Parathyroid adenoma (tissue), 2 donors: ENCODE results near the gene BCKDK.

Experiments used
- H2AFZ ChIP-seq: fragments of 300-600 bp; sonication (generic); one replicate; pipeline ENCODE4 v1.7.0; 2017; ENCODE audit warnings: antibody characterized with exemption, mild to moderate bottlenecking
- H3K27ac ChIP-seq: fragments of 300-600 bp; sonication (generic); one replicate; pipeline ENCODE4 v1.7.0; 2017
- H3K27me3 ChIP-seq: fragments of 300-600 bp; sonication (generic); one replicate; pipeline ENCODE4 v1.7.0; 2017; ENCODE audit warnings: low read length; ENCODE audit not compliant: control insufficient read depth, insufficient read depth
- H3K36me3 ChIP-seq: fragments of 300-600 bp; sonication (generic); one replicate; pipeline ENCODE4 v1.7.0; 2017; ENCODE audit warnings: low read length; ENCODE audit not compliant: control insufficient read depth, insufficient read depth
- H3K4me1 ChIP-seq: fragments of 300-600 bp; sonication (generic); one replicate; pipeline ENCODE4 v1.7.0; 2017; ENCODE audit warnings: control low read depth
- H3K4me2 ChIP-seq: fragments of 300-600 bp; sonication (generic); one replicate; pipeline ENCODE4 v1.7.0; 2017; ENCODE audit warnings: low read length
- H3K4me3 ChIP-seq: fragments of 300-600 bp; sonication (generic); one replicate; pipeline ENCODE4 v1.7.0; 2017; ENCODE audit warnings: low read depth, low read length
- H3K79me2 ChIP-seq: fragments of 300-600 bp; sonication (generic); one replicate; pipeline ENCODE4 v1.7.0; 2017; ENCODE audit warnings: control low read depth
- H3K9ac ChIP-seq: fragments of 300-600 bp; sonication (generic); one replicate; pipeline ENCODE4 v1.7.0; 2017; ENCODE audit warnings: mild to moderate bottlenecking
- H3K9me3 ChIP-seq: fragments of 300-600 bp; sonication (generic); one replicate; pipeline ENCODE4 v1.7.0; 2017; ENCODE audit warnings: low read length; ENCODE audit not compliant: control insufficient read depth
- TF ChIP-seq, protein P1 (sequence below): fragments of 300-600 bp; sonication (generic); IDR thresholded peaks from one replicate; pipeline ENCODE4 v1.7.0; 2017; ENCODE audit warnings: antibody characterized with exemption, mild to moderate bottlenecking
- donor health status: primary hyperparathyroidism.

BCKDK gene

DNA sequence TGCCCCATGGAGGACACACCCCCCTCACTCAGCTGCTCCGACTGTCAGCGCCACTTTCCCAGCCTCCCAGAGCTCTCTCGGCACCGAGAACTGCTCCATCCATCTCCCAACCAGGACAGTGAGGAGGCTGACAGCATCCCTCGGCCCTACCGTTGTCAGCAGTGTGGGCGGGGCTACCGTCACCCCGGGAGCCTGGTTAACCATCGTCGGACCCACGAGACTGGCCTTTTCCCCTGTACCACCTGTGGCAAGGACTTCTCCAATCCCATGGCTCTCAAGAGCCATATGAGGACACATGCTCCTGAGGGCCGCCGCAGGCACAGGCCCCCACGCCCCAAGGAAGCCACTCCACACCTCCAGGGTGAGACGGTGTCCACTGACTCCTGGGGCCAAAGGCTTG is 31.9 kb upstream of the BCKDK start:
- H3K4me3 ChIP-seq: no peak overlapping the region
- H3K4me2 ChIP-seq: no peak overlapping the region
- no peak overlapping the region for H3K27ac ChIP-seq
- no peak overlapping the region for H2AFZ ChIP-seq
- no peaks in the 10 kb centered on the region for H3K27me3 ChIP-seq
- peaks cover 19% of the 10 kb centered on the region for H3K79me2 ChIP-seq
- TF ChIP-seq, protein P1, sequence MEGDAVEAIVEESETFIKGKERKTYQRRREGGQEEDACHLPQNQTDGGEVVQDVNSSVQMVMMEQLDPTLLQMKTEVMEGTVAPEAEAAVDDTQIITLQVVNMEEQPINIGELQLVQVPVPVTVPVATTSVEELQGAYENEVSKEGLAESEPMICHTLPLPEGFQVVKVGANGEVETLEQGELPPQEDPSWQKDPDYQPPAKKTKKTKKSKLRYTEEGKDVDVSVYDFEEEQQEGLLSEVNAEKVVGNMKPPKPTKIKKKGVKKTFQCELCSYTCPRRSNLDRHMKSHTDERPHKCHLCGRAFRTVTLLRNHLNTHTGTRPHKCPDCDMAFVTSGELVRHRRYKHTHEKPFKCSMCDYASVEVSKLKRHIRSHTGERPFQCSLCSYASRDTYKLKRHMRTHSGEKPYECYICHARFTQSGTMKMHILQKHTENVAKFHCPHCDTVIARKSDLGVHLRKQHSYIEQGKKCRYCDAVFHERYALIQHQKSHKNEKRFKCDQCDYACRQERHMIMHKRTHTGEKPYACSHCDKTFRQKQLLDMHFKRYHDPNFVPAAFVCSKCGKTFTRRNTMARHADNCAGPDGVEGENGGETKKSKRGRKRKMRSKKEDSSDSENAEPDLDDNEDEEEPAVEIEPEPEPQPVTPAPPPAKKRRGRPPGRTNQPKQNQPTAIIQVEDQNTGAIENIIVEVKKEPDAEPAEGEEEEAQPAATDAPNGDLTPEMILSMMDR: no peak
- no peaks in the 10 kb centered on the region for H3K9me3 ChIP-seq
- H3K9ac ChIP-seq: no peak overlapping the region
- H3K4me1 ChIP-seq: peaks cover 2% of the 10 kb centered on the region
- H3K36me3 ChIP-seq: no peaks in the 10 kb centered on the region

DNA sequence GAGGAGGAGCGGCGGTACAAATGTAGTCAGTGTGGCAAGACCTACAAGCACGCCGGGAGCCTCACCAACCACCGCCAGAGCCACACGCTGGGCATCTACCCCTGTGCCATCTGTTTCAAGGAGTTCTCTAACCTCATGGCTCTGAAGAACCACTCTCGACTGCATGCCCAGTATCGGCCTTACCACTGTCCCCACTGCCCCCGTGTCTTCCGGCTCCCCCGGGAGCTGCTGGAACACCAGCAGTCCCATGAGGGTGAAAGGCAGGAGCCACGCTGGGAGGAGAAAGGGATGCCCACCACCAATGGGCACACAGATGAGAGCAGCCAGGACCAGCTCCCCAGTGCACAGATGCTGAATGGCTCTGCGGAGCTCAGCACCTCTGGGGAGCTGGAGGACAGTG is 31.2 kb upstream of the BCKDK start:
- no peaks in the 10 kb centered on the region for H3K9me3 ChIP-seq
- TF ChIP-seq, protein P1: no peak
- H3K4me2 ChIP-seq: no peak overlapping the region
- H3K4me3 ChIP-seq: no peak overlapping the region
- peaks cover 21% of the 10 kb centered on the region for H3K79me2 ChIP-seq
- H3K27ac ChIP-seq: no peak overlapping the region
- no peaks in the 10 kb centered on the region for H3K36me3 ChIP-seq
- no peak overlapping the region for H3K9ac ChIP-seq
- H3K4me1 ChIP-seq: peaks cover 2% of the 10 kb centered on the region
- no peaks in the 10 kb centered on the region for H3K27me3 ChIP-seq
- no peak overlapping the region for H2AFZ ChIP-seq

DNA sequence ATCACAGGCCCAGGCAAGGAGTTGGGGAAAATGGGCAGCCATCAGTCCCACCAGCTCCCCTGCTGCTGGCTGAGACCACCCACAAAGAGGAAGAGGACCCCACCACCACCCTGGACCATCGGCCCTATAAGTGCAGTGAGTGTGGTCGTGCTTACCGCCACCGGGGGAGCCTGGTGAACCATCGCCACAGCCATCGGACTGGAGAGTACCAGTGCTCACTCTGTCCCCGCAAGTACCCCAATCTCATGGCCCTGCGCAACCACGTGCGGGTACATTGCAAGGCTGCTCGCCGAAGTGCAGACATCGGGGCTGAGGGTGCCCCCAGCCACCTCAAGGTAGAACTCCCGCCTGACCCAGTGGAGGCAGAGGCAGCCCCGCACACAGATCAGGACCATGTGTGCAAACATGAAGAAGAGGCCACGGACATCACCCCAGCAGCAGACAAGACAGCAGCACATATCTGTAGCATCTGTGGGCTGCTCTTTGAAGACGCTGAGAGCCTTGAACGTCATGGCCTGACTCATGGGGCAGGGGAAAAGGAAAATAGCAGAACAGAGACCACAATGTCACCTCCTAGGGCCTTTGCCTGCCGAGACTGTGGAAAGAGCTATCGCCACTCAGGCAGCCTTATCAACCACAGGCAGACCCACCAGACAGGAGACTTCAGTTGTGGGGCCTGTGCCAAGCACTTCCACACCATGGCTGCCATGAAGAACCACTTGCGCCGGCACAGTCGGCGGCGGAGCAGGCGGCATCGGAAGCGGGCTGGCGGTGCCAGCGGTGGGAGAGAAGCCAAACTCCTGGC is 30.4 kb upstream of the BCKDK start:
- Histone ChIP-seq H3K4me2 (no peak overlapping the region), H3K4me3 (no peak overlapping the region), H3K27ac (no peak overlapping the region), H2AFZ (no peak overlapping the region), H3K79me2 (peaks cover 21% of the 10 kb centered on the region), H3K9ac (no peak overlapping the region), H3K27me3 (no peaks in the 10 kb centered on the region), H3K9me3 (no peaks in the 10 kb centered on the region), H3K36me3 (no peaks in the 10 kb centered on the region), H3K4me1 (peaks cover 2% of the 10 kb centered on the region)
- TF ChIP-seq, protein P1: no peak

DNA sequence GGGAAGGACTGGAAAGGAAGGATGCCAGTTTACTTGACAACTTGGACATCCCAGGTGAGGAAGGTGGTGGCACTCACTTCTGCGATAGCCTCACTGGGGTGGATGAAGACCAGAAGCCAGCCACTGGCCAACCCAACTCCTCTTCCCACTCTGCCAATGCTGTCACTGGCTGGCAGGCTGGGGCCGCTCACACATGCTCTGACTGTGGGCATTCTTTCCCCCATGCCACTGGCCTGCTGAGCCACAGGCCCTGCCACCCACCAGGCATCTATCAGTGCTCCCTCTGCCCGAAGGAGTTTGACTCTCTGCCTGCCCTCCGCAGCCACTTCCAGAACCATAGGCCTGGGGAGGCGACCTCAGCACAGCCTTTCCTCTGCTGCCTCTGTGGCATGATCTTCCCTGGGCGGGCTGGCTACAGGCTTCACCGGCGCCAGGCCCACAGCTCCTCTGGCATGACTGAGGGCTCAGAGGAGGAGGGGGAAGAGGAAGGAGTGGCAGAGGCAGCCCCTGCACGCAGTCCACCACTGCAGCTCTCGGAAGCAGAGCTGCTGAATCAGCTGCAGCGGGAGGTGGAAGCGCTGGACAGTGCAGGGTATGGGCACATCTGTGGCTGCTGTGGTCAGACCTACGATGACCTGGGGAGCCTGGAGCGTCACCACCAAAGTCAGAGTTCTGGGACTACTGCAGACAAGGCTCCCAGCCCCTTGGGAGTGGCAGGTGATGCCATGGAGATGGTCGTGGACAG is 29.4 kb upstream of the BCKDK start:
- TF ChIP-seq, protein P1: no peak
- Histone ChIP-seq H3K4me1 (peaks cover 2% of the 10 kb centered on the region), H3K27me3 (no peaks in the 10 kb centered on the region), H3K27ac (no peak overlapping the region), H3K4me3 (no peak overlapping the region), H3K9me3 (no peaks in the 10 kb centered on the region), H2AFZ (no peak overlapping the region), H3K79me2 (peaks cover 21% of the 10 kb centered on the region), H3K36me3 (no peaks in the 10 kb centered on the region), H3K9ac (no peak overlapping the region), H3K4me2 (no peak overlapping the region)
